GM21786 (cell line): Measurements from ENCODE around the gene DHCR7.
"Not testable (repeated sequence)": the region's sequence is repeated elsewhere in the genome, so short reads cannot be mapped to it uniquely, and the experiment has no call there.

Experiments used
- ATAC-seq: cut with Tn5 transposase; IDR thresholded peaks from one replicate; pipeline ENCODE4 v1.9.1; 2021; ENCODE audit not compliant: unreplicated experiment

DHCR7 gene

DNA sequence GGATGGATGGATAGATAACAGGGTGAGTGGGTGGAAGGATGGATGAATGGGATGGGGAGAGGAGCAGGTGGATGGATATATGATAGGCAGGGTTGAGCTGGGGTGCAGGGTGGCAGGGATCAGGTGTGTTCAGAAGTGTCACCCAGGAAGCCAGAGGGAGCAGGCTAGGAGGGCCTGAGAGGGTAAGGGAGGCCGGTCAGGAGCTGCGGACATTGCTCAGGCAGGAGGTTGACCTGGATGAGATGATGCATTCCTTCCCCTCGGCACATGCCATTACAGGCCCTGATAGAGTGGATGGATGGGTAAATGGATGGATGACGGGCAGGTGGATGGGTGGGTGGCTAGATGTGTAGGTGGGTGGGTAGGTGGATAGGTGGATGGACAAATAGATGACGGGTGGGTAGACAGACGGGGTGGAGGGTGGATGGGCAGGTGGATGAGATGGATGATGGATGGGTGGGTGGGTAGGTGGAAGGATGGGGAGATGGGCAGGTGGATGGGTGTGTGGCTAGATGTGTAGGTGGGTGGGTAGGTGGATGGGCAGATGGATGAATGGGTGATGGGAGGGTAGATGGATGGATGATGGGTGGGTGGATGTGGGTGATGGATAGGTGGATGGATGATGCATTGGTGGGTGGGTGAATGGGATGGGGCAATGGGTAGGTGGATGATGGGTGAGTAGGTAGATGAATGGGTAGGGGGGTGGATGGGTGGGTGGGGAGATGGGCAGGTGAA, 8.0 kb downstream of the DHCR7 start:
- no peak for ATAC-seq

DNA sequence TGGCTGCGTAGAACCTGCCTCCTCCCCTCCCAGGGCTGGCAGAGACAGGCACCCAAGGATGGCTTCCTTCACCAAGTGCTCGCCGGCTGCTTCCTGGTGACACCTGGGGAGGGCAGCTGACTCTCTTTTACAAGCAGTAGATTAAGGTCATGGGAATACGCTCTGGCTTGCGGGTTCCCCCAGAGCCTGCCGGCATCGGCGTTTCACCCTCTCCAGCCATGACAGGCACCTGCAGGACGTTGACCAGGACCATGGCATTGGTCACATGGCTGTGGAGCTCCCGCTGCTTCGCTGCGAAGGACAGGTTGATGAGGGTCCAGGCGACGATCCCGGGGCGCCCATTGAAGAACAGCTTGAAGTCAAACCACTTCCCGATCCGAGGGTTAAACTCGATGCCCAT, 9.5 kb downstream of the DHCR7 start:
- no peak for ATAC-seq

GRCh38 chr11:71437879-71438278, 10.3 kb downstream of the DHCR7 start:
- no peak for ATAC-seq

GRCh38 chr11:71437399-71437798, 10.8 kb downstream of the DHCR7 start:
- ATAC-seq: no peak

GRCh38 chr11:71436861-71437260, 11.3 kb downstream of the DHCR7 start:
- ATAC-seq: no peak

- no peak for ATAC-seq
These were observed 12.8 kb downstream of the DHCR7 start for GRCh38 chr11:71435278-71435951.

- no peak for ATAC-seq
These were observed 13.5 kb downstream of the DHCR7 start for GRCh38 chr11:71434576-71435130.

DNA sequence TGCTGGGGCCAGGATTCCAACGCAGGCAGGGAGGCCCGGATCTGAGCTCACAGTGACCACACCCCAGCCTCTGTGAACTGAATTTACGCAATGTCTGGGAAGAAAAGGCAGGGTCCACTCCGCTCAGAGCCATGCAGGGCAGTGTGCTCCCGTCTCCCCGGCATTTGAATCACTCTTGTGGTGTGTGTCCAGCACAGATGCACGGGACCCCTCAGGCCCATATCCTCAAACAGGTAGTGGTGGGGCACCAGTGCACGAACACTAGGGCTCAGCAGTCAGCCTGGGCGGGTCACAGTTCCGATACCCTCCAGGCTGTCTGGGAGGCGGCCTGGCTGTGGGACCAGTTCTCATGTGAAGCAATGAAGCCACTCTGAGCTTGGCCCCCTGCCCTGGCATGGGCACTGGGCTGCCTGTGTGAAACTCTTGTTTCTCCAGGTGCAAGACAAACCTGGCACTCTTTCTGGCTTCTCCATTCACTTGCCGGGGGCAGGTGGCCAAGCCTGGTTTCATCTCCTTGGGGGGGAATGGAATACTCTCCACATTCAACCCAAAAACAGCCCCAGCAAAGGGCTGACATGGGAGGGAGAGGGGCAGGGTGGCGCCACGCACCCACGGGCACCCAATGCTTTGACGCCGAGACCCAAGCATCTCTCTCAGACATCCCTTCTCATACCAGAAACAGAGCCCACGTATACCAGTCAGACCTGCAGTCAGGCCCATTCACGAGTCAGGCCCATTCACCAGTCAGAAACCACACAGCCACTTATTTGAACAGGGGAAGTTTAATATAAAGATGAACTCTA, 14.3 kb downstream of the DHCR7 start:
- no peak for ATAC-seq

DNA sequence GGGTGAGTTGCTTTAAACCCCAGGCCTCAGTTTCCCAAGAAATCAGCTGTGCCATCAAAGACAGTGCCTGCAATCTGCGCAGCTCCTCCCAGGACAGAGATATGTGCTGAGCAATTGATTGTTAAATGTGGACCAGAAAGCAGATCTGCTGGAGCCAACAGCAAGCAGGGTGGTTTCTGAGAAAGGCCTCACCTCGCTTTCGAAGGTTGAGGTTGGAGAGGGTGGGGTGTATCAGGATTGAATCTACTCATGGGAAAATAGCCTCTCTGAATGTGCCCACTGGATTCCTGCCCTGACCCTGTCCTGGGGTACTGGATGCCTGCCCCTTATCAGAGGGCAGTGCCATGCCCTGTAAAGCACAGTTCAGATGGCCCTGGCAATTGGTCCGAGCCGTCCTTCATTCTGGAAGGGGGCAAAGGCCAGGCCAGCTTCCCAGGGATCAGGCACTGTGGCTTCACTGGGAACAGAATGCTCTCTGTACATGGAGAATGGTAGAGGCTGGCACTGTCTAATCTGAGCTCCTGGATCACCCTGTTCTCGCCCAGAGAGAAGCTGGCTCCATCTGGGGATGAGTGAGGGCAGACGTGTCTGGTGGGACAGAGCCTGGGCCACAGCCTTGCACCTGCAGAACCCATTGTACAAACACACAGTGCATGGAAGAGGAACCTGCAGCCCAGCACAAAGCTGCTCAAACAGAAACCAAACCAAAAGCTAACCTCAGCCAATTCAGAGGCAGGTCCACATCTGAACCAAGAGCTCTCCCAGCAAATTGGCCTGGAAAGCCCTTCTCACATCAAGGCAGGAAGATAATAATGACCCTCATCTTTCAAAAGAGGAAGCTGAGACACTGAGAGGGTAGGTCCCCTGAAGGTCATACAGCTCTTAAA, 15.2 kb downstream of the DHCR7 start:
- ATAC-seq: no peak

DNA sequence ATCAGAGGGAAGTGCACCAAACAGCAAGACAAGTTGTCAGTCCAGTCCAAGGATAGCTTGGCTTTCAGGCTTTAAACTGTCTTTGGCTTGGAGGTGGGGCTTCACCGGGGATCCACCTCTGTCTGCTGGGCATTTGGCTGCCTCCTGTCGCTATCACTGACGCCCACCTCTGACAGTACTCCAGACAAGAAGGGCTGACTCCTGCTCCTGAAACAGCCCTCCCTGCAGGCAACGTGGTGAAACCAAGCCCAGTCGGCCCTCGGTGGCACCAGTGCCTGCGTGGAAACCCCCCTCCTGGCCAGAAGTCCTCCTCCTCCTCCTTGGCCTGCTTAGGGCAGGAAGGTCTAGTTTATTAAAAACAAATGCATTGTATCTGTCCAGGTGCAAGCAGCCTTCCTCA, 16.9 kb downstream of the DHCR7 start:
- no peak for ATAC-seq

GRCh38 chr11:71430166-71430565, 18.0 kb downstream of the DHCR7 start:
- no peak for ATAC-seq

- no peak for ATAC-seq
These were observed 18.5 kb downstream of the DHCR7 start for GRCh38 chr11:71429701-71430100.

- ATAC-seq: no peak
These were observed 19.2 kb downstream of the DHCR7 start for GRCh38 chr11:71428861-71429435.

DNA sequence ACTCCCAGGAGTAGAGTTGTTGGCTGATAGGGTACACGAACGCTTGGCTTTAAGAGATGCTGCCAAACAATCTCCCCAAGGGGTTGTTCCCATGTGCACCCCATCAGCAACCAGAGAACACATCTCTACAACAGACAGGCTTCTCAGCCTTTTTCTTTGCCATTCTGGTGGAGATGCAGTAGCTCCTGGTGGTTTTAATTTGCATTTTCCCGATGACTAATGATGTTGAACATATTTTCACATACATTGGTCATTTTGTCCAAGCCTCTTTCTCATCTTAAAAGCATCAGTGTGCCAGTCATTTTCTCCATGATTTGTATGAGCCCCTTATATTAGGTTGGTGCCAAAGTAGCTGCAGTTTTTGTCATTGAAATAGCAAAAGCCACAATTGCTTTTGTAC, 21.8 kb downstream of the DHCR7 start:
- ATAC-seq: no peak

GRCh38 chr11:71425860-71426259, 22.3 kb downstream of the DHCR7 start:
- ATAC-seq: no peak

DNA sequence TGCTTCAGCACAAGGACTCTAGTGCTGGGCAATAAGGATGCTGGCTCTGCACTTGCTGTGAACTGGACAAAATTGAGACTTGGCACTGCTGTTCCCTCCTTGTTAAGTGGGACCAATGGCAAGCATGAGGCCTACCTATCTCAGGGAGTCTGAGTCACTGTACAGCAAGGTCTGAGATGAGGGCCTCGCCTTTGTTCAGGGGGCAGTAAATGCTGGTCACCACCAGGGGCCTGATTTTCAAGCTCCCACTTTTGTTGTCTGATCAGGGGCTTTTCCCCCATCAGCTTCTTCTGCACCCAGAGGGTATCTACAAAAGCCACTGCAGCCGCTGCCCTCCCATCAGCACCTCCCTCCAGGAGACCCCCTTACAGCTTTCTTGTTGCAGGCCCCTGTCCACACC, 22.8 kb downstream of the DHCR7 start:
- no peak for ATAC-seq

GRCh38 chr11:71423181-71423790, 24.9 kb downstream of the DHCR7 start:
- ATAC-seq: no peak

DNA sequence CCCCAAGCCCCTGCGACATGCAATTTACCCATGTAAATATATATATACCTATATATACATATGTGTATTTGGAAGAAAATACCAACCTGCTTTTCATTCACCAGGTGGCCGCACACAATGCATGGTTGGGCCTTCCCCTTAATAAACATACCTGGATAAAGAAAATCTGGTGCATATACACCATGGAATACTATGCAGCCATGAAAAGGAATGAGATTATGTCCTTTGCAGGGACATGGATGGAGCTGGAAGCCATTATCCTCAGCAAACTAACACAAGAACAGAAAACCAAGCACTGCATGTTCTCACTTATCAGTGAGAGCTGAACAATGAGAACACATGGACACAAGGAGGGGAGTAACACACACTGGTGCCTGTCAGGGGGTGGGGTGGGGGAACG, 25.9 kb downstream of the DHCR7 start:
- not testable (repeated sequence) for ATAC-seq

DNA sequence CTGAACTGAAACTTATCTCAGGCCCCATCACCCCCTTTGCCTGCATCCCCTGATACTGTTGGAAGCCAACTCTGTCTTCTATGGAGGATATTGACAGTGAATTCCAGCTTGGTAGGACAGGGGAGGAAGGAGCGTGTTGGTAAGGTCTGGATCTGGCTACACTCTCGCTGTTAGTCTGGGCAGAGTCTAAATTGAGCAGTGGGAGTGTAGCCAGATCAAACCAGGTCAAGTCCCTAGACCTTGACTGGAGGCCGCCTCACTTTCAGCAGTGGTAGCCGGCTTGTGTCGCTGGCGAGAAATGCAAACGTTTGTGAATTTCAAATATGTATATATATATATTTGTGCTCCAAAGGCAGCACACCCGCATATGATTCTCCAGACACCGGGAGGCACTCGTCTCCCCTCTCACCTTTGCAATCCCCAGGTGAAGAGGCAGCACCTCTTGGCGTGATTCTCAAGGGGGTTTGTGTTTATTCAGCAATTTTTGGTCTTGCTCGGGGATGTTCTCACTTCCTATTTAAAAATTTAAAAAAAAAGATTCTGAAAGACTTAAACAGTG, 26.7 kb downstream of the DHCR7 start:
- ATAC-seq: no peak
